ENCODE data around the gene CADM2.

CADM2 gene

DNA sequence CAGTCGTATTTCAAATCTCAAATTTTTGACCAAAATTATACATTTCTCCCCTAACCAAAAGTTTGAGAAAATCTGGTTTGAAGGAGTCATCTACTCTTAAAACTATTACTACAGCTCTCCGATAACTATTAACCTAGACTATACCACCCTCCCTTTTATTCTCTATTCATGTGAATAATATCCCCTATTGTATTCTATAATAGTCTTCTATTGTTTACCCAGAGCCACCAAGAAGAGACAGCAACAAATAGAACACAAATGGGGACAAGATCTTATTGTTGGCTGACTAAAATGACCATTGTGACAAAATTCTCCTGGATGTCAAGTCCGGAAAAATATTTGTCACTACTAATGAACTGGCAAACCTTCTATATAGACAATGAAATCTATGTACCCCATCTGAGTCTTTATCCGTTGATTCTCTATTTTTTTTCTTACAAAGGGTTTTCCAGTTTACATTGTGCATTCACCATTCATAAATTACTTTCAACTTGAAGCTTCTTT, 618.0 kb downstream of the CADM2 start:
- no peak for DNase-seq

DNA sequence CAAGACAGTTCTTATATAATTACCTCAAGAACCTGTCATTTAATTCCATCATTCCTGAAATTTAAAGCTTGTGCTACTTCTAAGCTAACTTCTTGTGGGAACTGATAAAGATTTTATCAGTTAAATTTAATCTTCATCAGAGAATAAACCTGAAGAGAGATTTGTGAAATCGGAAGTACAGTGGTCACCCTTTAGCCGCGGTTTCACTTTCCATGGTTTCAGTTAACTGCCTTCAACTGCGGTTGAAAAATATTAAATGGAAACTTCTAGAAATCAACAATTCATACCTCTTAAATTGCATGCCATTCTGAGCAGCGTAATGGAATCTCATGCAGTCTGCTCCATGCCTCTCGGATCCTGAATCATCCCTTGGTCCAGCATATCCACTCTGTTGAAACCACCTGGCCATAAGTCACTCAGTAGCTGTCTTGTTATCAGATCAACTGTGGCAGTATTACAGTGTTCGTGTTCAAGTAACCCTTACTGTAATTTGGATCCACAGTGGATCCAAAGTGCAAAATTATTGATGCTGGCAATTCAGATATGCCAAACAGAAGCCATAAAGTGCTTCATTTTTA, 626.1 kb downstream of the CADM2 start:
- DNase-seq: no peak

GRCh38 chr3:85586018-85586417, 627.2 kb downstream of the CADM2 start:
- no peak for DNase-seq

- no peak for DNase-seq
Observed at GRCh38 chr3:85589145-85589544, 630.4 kb downstream of the CADM2 start.

DNA sequence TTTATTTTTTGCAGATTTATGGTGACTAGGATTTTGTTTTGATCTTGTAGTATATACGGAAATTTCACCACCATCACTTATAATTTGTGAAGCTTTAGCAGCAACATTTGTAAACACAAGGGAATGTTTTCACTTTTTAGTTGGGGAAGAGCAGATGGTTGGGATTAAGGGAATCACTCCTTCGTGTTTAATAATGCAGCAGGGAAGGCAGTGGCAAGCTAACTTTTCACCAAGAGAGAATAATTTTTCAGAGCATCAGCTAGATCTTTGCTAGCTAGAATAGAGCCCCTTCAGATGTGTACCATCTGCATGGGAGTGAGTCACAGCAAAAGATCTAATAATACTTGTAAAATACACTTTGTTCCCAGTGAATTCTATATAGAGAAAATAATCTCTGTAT, 632.7 kb downstream of the CADM2 start:
- no peak for DNase-seq

- DNase-seq: no peak
Observed at GRCh38 chr3:85592256-85592655, 633.5 kb downstream of the CADM2 start.

DNA sequence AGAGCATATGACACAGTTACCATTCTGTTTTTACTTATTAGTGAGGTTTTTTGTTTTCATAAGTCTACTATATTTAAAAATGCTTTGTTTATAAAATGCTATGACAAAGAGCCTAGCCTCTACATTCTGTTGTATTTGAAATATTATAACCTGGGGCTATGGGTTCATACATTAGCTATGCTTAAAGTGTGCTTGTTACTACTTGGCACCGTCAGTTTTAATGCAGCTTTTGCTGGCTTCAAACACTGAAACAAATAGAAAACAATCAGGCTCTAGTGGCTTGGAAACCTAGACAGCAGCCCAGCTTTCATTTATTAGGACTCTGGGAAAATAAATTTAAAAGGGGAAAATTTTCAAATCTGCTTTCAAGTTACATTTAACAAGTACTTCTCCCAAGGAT, 635.9 kb downstream of the CADM2 start:
- no peak for DNase-seq

GRCh38 chr3:85603378-85603777, 644.6 kb downstream of the CADM2 start:
- no peak for DNase-seq

- no peak for DNase-seq
Observed at GRCh38 chr3:85604641-85605040, 645.9 kb downstream of the CADM2 start.

DNA sequence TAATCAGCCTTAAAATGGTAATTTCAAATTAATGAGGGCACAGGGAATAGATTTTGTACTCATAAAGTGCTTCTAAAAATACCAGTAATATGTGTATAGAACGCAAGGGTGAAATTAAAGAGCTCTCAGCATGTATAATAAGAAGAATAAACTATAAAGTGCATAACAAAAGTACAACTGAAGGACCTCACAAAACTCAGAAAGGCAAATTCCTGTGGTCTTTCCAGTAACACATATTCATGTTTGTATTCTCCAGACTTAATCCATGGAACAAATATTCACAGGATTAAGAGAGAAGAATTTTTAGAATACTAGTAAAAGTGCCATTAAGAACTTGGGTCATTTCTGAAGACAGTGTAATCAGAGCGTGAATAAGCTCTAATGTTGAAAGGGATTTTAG, 646.3 kb downstream of the CADM2 start:
- no peak for DNase-seq

- DNase-seq: no peak
Observed at GRCh38 chr3:85626662-85627061, 667.9 kb downstream of the CADM2 start.

DNA sequence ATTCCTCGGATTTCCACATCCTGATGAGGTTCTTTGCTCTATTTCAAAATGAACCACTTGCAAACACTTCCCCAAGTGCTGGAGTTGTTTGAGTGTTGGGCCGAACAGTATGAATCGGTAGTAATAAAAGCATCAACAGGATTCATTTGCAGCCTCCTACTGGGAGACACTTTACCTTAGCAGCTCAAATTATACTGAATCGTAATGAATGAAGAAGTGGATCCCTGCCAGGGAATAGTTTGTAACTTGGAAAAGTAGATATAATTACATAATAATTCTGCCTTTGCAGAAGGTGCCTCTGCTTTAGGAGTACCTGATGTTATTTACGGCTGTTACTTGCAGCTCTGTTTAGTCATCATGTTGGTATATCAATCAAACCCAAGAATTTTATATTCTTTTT, 669.1 kb downstream of the CADM2 start:
- DNase-seq: no peak

GRCh38 chr3:85631070-85631469, 672.3 kb downstream of the CADM2 start:
- no peak for DNase-seq

GRCh38 chr3:85632921-85633320, 674.1 kb downstream of the CADM2 start:
- DNase-seq: no peak

DNA sequence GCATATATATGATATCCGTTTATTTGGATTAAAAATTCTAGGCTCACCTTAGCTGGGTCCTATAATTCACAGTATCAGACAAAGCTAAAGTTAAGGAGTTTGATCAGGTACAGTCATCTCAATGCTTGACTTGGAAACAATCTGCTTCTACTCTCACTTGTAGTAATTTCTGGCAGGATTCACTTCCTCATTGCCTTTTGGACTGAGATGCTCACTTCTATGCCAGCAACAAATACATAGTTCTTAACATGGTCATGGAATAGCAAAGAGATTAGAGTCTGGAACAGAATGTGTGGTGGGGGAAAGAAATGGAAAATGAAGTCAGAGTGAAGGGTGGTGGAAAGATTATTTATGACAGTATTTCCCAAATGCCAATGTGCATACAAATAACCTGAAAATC, 693.6 kb downstream of the CADM2 start:
- no peak for DNase-seq

DNA sequence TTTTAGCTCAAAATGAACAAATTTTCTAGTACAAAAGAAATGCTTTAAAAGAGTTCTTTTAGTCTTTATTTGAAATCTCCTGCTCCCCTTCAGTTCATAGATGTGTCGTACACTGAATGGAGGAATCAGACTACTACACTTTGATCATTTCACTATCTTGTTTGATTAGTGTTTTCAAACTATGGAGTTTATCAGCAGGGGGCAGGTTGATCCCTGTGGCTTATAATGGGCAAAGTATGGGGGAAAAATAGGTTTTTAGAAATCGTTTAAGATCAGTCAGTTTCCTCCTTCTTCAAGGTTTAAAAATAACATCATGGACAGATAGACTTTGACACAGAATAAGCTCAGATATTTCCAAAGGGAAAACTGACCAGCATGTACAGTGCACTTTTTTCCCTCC, 701.7 kb downstream of the CADM2 start:
- no peak for DNase-seq

GRCh38 chr3:85662462-85662861, 703.7 kb downstream of the CADM2 start:
- DNase-seq: no peak

- no peak for DNase-seq
Observed at GRCh38 chr3:85667744-85668143, 709.0 kb downstream of the CADM2 start.

- DNase-seq: no peak
Observed at GRCh38 chr3:85670634-85671205, 711.9 kb downstream of the CADM2 start.

DNA sequence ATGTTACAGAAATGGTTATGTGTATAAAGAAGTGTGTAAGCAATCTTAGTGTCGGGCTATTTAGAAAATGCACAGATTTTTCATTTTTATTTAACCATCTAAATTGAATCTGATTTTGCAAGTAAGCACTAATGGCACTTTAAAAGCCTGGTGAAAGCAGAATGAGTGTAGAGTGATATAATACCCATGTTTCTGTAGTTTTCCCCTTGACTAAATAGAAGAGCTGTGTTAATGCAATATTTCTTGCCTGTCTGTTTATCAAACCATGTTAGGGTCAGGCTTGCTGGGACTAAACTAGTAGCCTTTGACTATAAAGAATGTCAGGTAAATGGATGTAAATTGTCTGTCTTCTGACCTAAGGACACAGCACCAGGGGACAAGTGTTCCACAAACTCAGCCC, 714.0 kb downstream of the CADM2 start:
- DNase-seq: no peak

DNA sequence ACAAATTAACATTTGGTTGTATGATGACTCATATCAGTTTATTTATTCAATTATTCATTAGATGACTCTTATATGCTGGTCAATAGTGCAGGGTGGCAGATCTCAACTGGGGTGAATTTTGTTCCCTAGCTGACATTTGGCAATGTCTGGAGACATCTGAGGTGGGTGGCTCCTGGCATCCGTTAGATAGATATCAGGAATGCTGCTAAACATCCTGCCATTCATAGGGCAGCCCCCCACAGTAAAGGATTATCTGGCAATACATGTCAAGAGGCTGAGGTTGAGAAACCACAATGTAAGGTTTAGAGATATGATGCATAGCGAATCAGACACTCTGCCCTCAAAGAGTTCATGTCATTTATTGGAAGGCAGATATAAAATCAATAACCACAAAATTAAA, 719.9 kb downstream of the CADM2 start:
- DNase-seq: no peak

- no peak for DNase-seq
Observed at GRCh38 chr3:85681906-85682305, 723.1 kb downstream of the CADM2 start.

DNA sequence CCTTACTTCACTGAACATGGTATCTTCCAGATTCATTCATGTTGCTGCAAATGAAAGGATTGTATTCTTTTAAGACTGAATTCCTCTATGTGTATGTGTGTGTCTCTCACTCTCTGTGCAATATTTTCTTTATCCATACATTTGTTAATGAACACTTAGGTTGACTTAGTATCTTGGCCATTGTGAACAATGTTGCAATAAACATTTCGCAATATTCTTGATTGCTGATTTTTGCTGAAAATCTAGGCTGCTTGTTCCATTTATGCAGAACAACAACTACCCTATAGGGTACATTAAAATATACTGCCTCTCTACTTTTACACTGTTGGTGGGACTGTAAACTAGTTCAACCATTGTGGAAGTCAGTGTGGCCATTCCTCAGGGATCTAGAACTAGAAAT, 732.4 kb downstream of the CADM2 start:
- DNase-seq: no peak

DNA sequence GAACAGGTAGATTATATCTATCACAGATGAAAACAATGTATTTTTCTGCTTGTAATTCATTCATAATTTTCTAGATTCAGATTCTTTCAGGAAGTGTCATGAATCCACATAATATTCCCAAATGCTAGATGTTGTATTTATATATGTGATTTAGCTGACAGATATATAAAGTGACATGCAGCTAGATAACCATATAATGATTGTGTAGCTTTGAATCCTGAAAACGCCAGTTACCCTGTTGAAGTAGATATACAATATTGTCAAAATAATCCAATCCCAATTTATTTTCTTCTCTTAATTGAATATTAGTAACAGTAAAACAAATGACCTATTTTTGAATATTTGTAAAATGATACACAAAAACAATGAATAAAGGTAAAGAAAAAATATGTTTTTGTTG, 738.4 kb downstream of the CADM2 start:
- DNase-seq: no peak

- no peak for DNase-seq
Observed at GRCh38 chr3:85706130-85706529, 747.3 kb downstream of the CADM2 start.

All from stimulated activated CD4-positive, alpha-beta T cell treated with anti-CD3 and anti-CD28 coated beads, Interleukin-1b, Interleukin-23, amount 100 ng/mL, for 48 hours (primary cell).